Uterine smooth muscle cell (primary cell): ENCODE data around the gene TIMM10B. TPM values are rescaled to one million over a fixed set of nuclear protein-coding genes. Genes with fewer than 3 reads are reported as not detected.

ENCODE experiments used
- total RNA-seq: library from RNA; depleted of rRNA; stranded (reverse); fragments of >200 nt; gene quantifications from 2 replicates; pipeline ENCODE4 v1.2.3, GENCODE V29; 2014

Gene TIMM10B
- total RNA-seq, result 44.7 and 51.0 TPM in 2 replicates

GRCh38 chr11:6481012-6481923 lies at the start of gene TIMM10B, which contains the start of gene ARFIP2:
TIMM10B (plus strand) TSS chr11:6481501; CDS start chr11:6481517, 16 bp downstream.
ARFIP2 (minus strand) TSS chr11:6481331; CDS start chr11:6480421, 910 bp downstream.

GRCh38 chr11:6440906-6441358 lies 40.4 kb upstream of the TIMM10B start, which contains the start of gene HPX:
HPX (minus strand) TSS chr11:6440987; CDS start chr11:6440963, 24 bp downstream.

GRCh38 chr11:6473451-6474412 lies 7.6 kb upstream of the TIMM10B start, which contains the start of gene TRIM3:
TRIM3 (minus strand) TSS chr11:6473941; CDS start chr11:6465695, 8,246 bp downstream.

GRCh38 chr11:6497069-6497839 lies 16.0 kb downstream of the TIMM10B start, which contains the start of gene DNHD1:
DNHD1 (plus strand) TSS chr11:6497280; CDS start chr11:6498216, 936 bp downstream.

Other genes with a start within 250 kb of the TIMM10B start
- 13.0 and 15.3 TPM in 2 replicates for gene FHIP1B, start 246.9 kb upstream of the TIMM10B start, total RNA-seq
- gene CNGA4, start 242.4 kb upstream of the TIMM10B start, total RNA-seq, result under 0.01 TPM in 1 of 2 replicates, not detected in the other
- gene CCKBR, start 221.7 kb upstream of the TIMM10B start, total RNA-seq, result not detected in 2 replicates
- gene CAVIN3, start 161.0 kb upstream of the TIMM10B start, total RNA-seq, result 216 and 432 TPM in 2 replicates
- 28.7 and 39.2 TPM in 2 replicates for gene SMPD1, start 91.0 kb upstream of the TIMM10B start, total RNA-seq
- gene APBB1, start 62.4 kb upstream of the TIMM10B start, total RNA-seq, result 45.4 and 50.5 TPM in 2 replicates
- 0.33 and 0.50 TPM in 2 replicates for gene HPX, start 40.5 kb upstream of the TIMM10B start, total RNA-seq
- gene TRIM3, start 7.6 kb upstream of the TIMM10B start, total RNA-seq, result 19.5 and 27.4 TPM in 2 replicates
- gene ARFIP2, start 170 bp upstream of the TIMM10B start, total RNA-seq, result 56.0 and 66.1 TPM in 2 replicates
- 9.0 and 12.2 TPM in 2 replicates for gene DNHD1, start 15.8 kb downstream of the TIMM10B start, total RNA-seq
- gene RRP8, start 122.1 kb downstream of the TIMM10B start, total RNA-seq, result 12.0 and 13.8 TPM in 2 replicates
- gene ILK, start 122.3 kb downstream of the TIMM10B start, total RNA-seq, result 248 and 367 TPM in 2 replicates
- gene TAF10, start 130.7 kb downstream of the TIMM10B start, total RNA-seq, result 25.3 and 45.6 TPM in 2 replicates
- 83.6 and 123 TPM in 2 replicates for gene TPP1, start 137.9 kb downstream of the TIMM10B start, total RNA-seq
- gene DCHS1, start 174.3 kb downstream of the TIMM10B start, total RNA-seq, result 35.2 and 50.1 TPM in 2 replicates
- 112 and 118 TPM in 2 replicates for gene MRPL17, start 201.8 kb downstream of the TIMM10B start, total RNA-seq